Hepatocyte (in vitro differentiated cells): ENCODE results near the gene EPRS1.

Source experiments
- CTCF ChIP-seq: fragments of 200-600 bp; sonication (generic); IDR thresholded peaks from 2 replicates; pipeline ENCODE4 v1.5.1; 2016; ENCODE audit warnings: antibody characterized with exemption, mild to moderate bottlenecking; ENCODE audit not compliant: poor library complexity
- EZH2phosphoT487 ChIP-seq: fragments of 200-600 bp; sonication (generic); IDR thresholded peaks from one replicate; pipeline ENCODE4 v1.6.1; 2018; ENCODE audit warnings: antibody characterized with exemption, mild to moderate bottlenecking, low read depth, moderate library complexity; ENCODE audit not compliant: unreplicated experiment, severe bottlenecking

DNA sequence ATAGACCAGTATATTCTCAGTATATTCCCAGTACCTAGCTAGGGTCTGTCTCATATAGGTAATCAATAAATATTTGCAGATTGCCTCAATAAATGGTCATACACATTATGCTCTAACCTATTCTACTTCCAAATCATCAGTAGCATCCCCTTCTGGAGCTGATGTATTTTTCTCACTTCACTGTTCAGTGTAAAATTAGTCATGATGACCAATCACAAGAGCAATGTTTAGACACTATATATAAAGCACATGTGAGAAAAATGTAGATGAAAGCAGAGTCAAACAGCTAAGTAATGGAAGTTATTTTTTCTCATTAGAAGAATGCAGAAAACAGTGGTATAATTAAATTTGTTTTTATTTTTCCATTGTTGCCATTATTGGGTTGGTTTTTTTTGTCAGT is 34.7 kb downstream of the EPRS1 start:
- no peak for TF ChIP-seq CTCF
- TF ChIP-seq EZH2phosphoT487, result no peak
